ENCODE results near the gene PMPCA.

PMPCA gene

DNA sequence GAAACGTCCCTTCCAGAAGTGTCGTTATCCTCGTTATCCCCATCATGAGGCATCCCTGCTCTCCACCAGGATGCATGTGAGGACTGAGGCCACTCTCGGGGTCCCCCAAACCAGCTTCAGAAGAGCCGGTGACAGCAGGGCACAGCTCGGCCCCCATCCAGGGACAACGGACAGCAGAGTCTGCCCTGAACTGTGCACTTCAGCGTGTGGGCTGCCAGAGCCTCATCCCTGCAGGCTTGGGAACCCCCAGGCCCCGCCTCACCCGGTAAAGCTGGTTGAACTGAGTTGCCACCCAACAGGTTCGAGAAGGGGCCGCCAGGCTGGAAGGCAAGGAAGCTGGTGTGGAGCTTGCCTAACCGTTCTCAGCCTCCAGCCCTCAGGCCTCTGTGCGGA lies 36.3 kb upstream of the PMPCA start:
- no peak for DNase-seq

- no peak for DNase-seq
These were observed 35.4 kb upstream of the PMPCA start for GRCh38 chr9:136375096-136375495.

DNA sequence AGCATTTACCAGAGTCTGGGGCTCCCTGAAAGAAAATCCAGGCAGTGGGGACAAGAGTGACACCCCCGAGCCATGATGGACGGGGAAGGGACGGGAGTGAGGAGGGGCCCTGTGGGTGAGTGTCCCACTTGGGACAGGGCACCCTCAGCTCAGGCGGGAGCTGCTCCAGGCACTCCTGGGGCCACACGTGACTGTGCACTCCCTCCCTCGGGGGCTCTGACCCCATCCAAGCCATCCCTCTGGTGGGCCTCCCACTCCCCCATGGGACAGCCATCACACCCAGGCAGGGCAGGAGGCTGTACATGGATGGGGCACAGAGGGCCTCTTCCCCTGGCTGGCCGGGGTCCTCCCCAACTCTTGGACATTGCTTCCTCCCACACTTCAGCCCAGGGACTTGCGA lies 34.0 kb upstream of the PMPCA start:
- DNase-seq = no peak

DNA sequence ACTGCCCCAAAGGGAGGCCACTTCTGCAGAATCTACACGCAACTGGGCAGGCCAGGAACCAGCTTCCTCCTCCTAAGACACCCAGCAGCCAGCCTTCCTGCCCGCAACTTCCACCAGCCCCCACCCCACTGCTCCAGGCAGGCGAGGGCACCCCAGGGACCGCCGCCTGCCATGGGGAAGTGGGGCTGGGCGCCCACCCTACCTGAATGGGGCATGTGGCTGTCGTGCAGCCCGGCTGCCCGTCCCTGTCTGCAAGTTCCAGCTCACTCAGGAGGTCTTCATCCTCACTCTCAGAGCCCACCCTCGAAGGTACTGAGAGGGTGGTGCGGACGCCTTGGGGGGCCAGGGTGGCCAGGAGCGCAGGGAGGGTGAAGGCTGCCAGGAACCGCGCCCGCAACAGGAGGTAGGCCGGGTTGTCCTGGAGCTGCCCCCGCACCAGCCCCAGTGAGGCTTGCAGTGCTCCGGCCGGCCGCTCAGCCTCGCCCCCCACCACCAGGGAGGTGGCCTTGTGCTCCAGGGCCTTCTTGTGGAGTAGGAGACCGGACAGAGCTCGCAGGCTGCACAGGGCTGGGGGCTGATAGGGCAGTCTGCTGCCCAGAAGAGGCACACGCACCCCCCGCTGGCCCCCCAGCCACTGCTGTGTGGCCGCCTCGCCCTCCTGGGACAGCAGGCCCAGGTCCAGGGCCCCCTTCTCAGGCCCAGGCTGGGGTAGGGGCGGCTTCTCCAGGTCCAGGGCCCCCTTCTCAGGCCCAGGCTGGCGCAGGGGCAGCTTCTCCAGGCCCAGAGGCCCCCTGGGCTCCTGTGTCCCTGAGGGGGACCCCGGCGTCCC lies 32.9 kb upstream of the PMPCA start:
- DNase-seq = no peak

GRCh38 chr9:136378170-136379002 lies 32.1 kb upstream of the PMPCA start:
- no peak for DNase-seq

- DNase-seq = no peak
These were observed 31.5 kb upstream of the PMPCA start for GRCh38 chr9:136379003-136379287.

- no peak for DNase-seq
These were observed 31.1 kb upstream of the PMPCA start for GRCh38 chr9:136379401-136379800.

- DNase-seq = no peak
These were observed 30.6 kb upstream of the PMPCA start for GRCh38 chr9:136379891-136380290.

GRCh38 chr9:136380381-136380780 lies 30.1 kb upstream of the PMPCA start:
- DNase-seq = no peak

DNA sequence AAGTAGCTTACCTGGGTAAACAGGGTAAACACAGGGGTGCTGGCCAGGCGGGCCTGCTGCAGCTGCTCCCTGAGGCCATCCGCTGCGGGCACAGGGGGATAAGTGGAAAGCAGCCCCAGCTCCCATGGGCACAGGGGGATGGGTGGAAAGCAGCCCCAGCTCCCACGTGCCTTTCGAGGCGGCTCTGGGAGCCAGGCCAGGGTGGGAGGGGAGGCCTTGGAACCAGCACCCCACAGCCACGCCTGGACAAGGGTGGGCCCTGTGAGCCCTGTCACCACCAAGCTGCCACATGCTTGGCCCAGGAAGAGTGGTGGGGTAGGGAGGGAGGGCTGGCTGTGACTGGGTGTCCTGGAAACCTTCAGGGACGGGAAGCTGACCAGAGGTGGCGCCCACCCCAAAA lies 29.1 kb upstream of the PMPCA start:
- DNase-seq = no peak

- no peak for DNase-seq
These were observed 28.4 kb upstream of the PMPCA start for GRCh38 chr9:136381966-136382513.

GRCh38 chr9:136383436-136383835 lies 27.0 kb upstream of the PMPCA start:
- DNase-seq = no peak

- peak; percentile 38 for DNase-seq
These were observed 25.4 kb upstream of the PMPCA start for GRCh38 chr9:136385015-136385414.

DNA sequence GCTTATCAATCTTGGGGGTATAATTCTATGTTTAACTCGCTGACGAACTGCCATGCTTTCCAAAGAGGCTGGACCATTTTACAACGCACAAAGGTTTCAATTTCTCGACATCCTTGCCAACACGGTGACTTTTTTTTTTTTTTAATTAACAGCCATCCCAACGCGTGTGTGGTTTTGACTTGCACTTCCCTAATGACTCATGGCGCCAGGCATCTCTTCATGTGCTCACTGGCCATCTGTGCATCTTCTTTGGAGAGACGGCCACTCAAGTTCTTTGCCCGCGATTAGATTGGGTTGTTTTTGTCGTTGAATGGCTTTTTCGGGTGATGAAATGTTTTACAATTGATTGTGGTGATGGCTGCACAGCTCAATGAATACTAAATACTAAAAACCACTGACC lies 24.4 kb upstream of the PMPCA start:
- DNase-seq = no peak

DNA sequence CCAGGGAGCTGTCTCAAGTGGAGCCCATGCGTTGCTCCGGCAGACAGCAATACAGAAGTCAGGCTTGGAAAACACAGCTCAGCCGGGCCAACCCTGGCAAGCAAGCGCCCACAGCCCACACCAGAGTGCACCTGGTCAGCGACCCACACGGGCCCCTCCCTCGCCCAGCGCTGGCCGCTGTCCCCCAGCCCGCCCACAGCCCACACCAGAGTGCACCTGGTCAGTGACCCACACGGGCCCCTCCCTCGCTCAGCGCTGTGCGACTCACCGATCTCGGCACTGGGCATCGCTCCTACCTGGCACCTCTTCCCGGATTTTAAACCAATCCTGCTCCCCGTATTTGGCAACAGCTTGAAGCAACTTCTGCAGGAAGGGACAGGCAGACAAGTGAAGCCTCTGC lies 23.2 kb upstream of the PMPCA start:
- DNase-seq = no peak

GRCh38 chr9:136389396-136389795 lies 21.1 kb upstream of the PMPCA start:
- DNase-seq = no peak

GRCh38 chr9:136391737-136392537 lies 18.5 kb upstream of the PMPCA start:
- no peak for DNase-seq

DNA sequence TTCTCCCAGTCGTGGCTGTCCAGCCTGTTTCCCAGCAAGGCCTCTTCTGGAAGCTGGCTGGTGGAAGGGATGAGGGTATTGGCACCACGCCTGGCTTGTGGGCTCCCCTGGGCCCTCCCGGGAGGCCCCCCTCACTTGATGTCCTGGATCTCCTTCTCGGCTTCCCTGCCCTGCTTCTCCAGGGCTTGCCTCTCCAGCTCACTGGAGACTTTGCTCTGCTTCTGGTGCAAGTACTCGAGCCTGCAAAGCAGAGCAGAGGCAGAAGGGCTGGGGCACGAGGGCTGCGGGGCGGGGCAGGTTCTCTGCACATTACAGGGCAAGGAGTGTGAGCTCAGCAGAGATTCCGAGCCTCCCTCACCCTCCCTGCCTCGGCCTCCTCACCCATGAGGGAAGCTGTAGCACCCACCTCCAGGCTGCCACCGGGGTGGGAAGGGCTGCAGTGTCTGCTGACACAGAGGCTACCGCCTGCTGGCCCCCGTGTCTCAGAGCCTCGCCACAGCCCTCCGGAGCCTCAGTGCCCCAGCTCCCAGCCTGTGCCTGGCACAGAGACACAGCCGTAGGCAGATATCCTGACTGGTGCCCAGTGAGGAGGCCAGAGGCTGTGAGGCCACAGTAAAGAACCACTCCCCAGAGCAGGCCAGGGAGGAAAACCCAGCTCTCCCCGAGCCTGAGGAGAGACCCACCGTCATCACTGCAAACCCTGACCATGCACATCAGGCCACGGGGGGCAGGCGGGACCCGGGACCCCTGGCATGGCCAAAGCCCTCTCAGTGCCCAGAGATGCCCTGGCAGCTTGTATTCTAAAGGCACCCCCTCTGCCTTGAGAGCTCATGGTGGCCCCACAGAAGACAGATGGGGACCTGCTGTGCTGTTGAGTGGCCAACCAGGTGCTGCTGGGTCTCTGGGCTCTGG lies 17.7 kb upstream of the PMPCA start:
- DNase-seq = no peak

- no peak for DNase-seq
These were observed 16.9 kb upstream of the PMPCA start for GRCh38 chr9:136393531-136393930.

- no peak for DNase-seq
These were observed 16.0 kb upstream of the PMPCA start for GRCh38 chr9:136394312-136395019.

DNA sequence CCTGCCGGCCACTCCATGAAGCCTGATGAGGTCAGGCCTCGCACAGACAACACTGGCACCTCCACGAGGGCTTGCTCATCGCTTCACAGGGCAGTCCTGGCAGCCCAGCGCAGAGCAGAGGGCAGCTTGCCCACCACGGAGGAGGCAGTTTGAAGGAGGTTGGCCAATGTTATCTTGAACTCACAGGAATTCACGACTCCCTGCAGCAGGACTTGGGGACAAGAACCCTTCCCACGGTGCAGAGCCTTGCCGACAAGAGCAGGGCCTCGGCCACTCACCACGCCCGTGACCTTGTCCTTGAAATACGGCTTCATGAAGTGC lies 15.5 kb upstream of the PMPCA start:
- DNase-seq = no peak

Data from T-helper 9 cell (primary cell).